Breast epithelium (tissue), 4 donors: ENCODE results near the gene ANXA2R. TPM values are rescaled to one million over a fixed set of nuclear protein-coding genes. Genes with fewer than 3 reads are reported as not detected.
"Not testable (repeated sequence)": the region's sequence is repeated elsewhere in the genome, so short reads cannot be mapped to it uniquely, and the experiment has no call there.

Experiments
- DNase-seq, 2 donors: peaks; one replicate each; pipeline ENCODE4 v3.0.0-alpha.2; 2019; ENCODE audit warnings: low spot score in 2 of 2
- H3K27ac ChIP-seq, 2 donors: fragments of 200-600 bp; sonication (generic) in 1 of 2; one replicate each; pipeline ENCODE4 v1.5.1; 2016 to 2019; ENCODE audit warnings: mild to moderate bottlenecking in 1 of 2
- H3K27me3 ChIP-seq, 2 donors: fragments of 200-600 bp; sonication (generic) in 1 of 2; one replicate each; pipeline versions ENCODE4 v1.5.1 to v1.6.0; 2017 to 2019; ENCODE audit warnings: control low read depth in 1 of 2, mild to moderate bottlenecking in 1 of 2
- H3K36me3 ChIP-seq: fragments of 200-600 bp; one replicate; pipeline ENCODE4 v1.5.1; 2019
- H3K4me1 ChIP-seq, 2 donors: fragments of 200-600 bp; sonication (generic); one replicate each; pipeline ENCODE4 v1.5.1; 2016 to 2019; ENCODE audit warnings: control low read depth in 1 of 2
- H3K4me3 ChIP-seq, 3 donors: fragments of 200-600 bp; sonication (generic); 1 replicate in 2 of 3; 2 replicates in 1 of 3; pipeline ENCODE4 v1.5.1; 2016 to 2019; ENCODE audit warnings: mild to moderate bottlenecking in 3 of 3, moderate library complexity in 2 of 3
- H3K9me3 ChIP-seq, 2 donors: fragments of 200-600 bp; sonication (generic) in 1 of 2; one replicate each; pipeline ENCODE4 v1.5.1; 2016 to 2019; ENCODE audit warnings: control low read depth in 1 of 2
- POLR2A ChIP-seq: fragments of 450-650 bp; IDR thresholded peaks from one replicate; pipeline ENCODE4 v1.6.1; 2016; ENCODE audit warnings: antibody characterized with exemption, mild to moderate bottlenecking, moderate library complexity
- POLR2AphosphoS5 ChIP-seq, 3 donors: sonication (generic); formaldehyde crosslinking; IDR thresholded peaks; one replicate each; pipeline ENCODE4 v1.6.1; 2017; ENCODE audit warnings: antibody characterized with exemption in 3 of 3
- intact Hi-C: fragments of 100-400 bp; cut with DNase I; formaldehyde crosslinking; loops from one replicate; pipeline ENCODE4 v1.15.1; 2023; ENCODE audit warnings: low total_unique reads
- total RNA-seq, 3 donors: library from RNA; depleted of rRNA; stranded (reverse); fragments of >200 nt; gene quantifications; one replicate each; pipeline ENCODE4 v1.1.0, GENCODE V29; 2016
- TF ChIP-seq, protein P1 (sequence below), 3 donors: fragments of 450-650 bp; IDR thresholded peaks; one replicate each; pipeline ENCODE4 v1.5.1; 2016 to 2017; ENCODE audit warnings: antibody characterized with exemption in 3 of 3, mild to moderate bottlenecking in 3 of 3, moderate library complexity in 3 of 3

The ANXA2R gene
- total RNA-seq, 3 donors from 2014 or later: 3.2 to 5.4 (median 4.6) TPM

DNA sequence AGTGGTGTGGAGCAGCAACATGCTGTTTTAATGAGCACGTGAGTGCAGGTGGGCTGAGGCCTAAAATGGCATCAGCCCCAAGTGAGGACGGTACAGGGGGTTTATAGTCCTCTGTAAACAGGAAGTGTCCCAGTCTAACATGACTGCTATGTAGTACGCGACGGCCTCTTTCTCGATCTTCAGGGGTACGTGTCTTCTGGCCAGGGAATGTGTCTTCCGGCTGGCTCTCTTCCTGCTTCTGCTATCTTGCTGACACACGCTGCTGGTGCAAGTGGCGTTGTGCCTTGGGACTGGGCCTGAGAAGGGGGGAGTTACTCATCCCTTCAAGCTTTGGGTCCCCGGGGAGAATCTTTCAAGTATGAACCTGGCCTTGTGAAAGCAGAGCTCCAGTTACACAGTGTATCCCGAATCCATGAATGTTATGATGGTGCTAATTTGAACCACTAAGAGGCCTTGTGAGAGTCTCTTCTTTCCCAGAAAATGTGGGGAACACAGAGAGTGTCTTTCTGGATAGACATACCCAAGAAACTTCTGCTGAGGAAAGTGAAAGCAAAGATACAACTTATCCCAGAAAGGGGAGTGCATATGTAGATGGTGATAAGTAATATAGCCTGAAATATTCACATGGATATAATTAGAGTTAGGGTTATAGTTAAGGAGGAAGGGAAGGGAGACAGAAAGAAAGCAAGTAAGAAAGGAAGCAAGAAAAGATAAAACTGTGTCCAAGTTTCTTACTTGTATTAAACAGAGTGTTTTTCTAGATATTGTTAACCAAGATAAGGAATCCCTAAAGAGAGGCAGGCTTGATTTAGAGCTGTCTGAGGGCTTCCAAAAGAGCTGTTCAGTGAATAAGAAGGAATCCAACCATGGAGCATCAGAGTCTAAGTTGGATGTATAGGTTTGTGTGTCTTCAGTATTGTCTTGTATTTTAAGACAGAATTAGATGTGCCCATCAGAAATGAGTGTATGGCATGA is 35.5 kb upstream of the ANXA2R start:
- Histone ChIP-seq H3K4me3 (no peak overlapping the region), H3K36me3 (peaks cover 5% of the 10 kb centered on the region), H3K4me1 (no peaks in the 10 kb centered on the region), H3K27me3 (no peaks in the 10 kb centered on the region), H3K9me3 (no peaks in the 10 kb centered on the region), H3K27ac (peak overlapping the region in 1 of 2 donors; percentile 66)
- no peak for DNase-seq
- intact Hi-C loops: no loop called here
- TF ChIP-seq, protein P1, sequence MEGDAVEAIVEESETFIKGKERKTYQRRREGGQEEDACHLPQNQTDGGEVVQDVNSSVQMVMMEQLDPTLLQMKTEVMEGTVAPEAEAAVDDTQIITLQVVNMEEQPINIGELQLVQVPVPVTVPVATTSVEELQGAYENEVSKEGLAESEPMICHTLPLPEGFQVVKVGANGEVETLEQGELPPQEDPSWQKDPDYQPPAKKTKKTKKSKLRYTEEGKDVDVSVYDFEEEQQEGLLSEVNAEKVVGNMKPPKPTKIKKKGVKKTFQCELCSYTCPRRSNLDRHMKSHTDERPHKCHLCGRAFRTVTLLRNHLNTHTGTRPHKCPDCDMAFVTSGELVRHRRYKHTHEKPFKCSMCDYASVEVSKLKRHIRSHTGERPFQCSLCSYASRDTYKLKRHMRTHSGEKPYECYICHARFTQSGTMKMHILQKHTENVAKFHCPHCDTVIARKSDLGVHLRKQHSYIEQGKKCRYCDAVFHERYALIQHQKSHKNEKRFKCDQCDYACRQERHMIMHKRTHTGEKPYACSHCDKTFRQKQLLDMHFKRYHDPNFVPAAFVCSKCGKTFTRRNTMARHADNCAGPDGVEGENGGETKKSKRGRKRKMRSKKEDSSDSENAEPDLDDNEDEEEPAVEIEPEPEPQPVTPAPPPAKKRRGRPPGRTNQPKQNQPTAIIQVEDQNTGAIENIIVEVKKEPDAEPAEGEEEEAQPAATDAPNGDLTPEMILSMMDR (IDR thresholded peaks at IDR 0.05): no peak
- TF ChIP-seq POLR2AphosphoS5 (IDR thresholded peaks at IDR 0.05) (no peak), POLR2A (no peak)

DNA sequence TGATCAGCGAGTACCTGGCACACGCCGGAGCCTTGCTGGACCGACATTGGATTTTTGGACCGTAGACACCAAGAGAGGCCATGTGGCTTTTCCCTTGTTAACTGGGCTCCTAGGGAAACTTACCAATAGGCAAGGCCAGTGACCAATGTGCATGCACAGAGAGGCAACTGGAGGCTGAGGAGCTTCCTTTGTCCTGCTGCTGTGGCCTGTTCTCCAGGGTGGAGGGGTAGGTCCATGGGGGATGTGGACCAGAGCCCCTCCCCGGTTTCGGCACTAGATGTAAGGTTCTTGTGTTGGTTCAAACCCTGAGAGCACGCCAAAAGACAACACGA is 34.8 kb upstream of the ANXA2R start:
- Histone ChIP-seq H3K36me3 (peaks cover 4% of the 10 kb centered on the region), H3K27me3 (no peaks in the 10 kb centered on the region), H3K9me3 (no peaks in the 10 kb centered on the region), H3K4me1 (no peaks in the 10 kb centered on the region), H3K4me3 (no peak overlapping the region), H3K27ac (peak overlapping the region in 1 of 2 donors; percentile 66)
- no peak for TF ChIP-seq POLR2A
- TF ChIP-seq, protein P1 (IDR thresholded peaks at IDR 0.05): no peak
- intact Hi-C loops: no loop called here
- no peak for DNase-seq

DNA sequence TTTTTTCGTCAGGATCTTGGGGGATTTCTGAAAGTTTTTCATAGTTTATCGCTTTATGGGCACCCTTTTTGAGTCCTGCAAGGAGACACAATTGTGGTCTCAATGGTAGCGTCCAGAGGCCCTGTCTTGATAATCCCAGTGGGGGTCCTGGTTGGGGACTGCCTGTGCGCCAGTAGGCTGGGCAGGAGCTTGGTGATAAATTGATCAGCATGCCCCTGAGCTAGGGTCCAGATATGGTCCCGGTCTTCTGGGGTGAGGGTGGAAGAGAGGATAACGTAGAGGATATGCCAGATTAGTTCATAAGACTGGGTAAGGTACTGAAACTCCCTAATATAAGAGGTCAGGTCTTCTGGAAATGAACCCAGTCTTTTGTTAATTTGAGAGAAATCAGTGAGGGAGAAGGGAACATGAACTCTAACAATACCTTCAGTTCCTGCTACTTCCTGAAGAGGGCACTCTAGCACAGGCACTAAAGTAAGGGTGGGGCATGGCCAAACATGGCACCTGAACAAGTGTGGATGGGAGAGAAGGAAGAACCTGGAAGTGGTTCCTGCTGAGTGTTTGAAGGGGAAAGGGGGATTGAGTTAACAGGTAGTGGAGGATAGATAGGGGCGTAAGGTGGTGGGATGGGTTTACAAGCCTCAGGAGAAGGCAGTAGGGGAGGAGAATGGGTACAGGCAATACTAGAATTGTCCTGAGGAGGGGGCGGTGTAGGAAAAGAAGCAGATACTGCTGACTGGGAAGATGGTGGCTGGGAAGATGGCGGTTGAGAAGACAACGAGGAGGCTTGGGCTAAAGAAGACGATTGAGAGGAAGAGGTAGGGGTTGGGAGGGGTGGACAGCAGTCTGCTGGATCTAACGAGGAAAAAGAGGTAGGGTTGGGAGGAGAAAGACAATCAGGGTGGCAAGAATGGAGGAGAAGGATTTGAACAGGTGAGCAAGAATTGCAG is 33.8 kb upstream of the ANXA2R start:
- no peak overlapping the region for H3K27ac ChIP-seq
- H3K4me3 ChIP-seq: no peak overlapping the region
- H3K27me3 ChIP-seq: no peaks in the 10 kb centered on the region
- H3K36me3 ChIP-seq: peaks cover 4% of the 10 kb centered on the region
- no peaks in the 10 kb centered on the region for H3K4me1 ChIP-seq
- intact Hi-C loops: no loop called here
- DNase-seq: no peak
- H3K9me3 ChIP-seq: no peaks in the 10 kb centered on the region
- TF ChIP-seq POLR2A: no peak
- TF ChIP-seq, protein P1 (IDR thresholded peaks at IDR 0.05): peak in 2 of 3 donors; percentile 16 to 30
- TF ChIP-seq POLR2AphosphoS5 (IDR thresholded peaks at IDR 0.05): no peak

DNA sequence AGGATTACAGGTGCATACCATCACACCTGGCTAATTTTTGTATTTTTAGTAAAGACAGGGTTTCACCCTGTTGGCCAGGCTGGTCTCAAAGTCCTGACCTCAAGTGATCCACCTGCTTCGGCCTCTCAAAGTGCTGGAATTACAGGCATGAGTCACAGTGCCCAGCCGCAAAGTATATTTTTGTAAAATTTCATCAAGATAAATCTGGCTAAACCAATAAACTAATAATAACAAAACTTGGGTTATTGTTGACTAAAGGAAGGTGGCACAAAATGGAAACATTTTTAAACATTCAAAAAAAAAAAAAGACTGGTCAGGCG is 29.2 kb upstream of the ANXA2R start:
- H3K9me3 ChIP-seq, H3K27ac ChIP-seq, H3K27me3 ChIP-seq, intact Hi-C loops, H3K4me1 ChIP-seq, DNase-seq, H3K36me3 ChIP-seq: not testable (repeated sequence)
- H3K4me3 ChIP-seq: peak overlapping the region in 1 of 3 donors; percentile 77

- H3K27ac ChIP-seq: peak overlapping the region; percentile 99 to 100
- H3K9me3 ChIP-seq: no peaks in the 10 kb centered on the region
- peaks cover 0 to 7% of the 10 kb centered on the region in 2 donors for H3K4me1 ChIP-seq
- intact Hi-C loops: no loop called here
- no peaks in the 10 kb centered on the region for H3K27me3 ChIP-seq
- TF ChIP-seq POLR2A (no peak), POLR2AphosphoS5 (IDR thresholded peaks at IDR 0.05) (no peak)
- TF ChIP-seq, protein P1 (IDR thresholded peaks at IDR 0.05): no peak
- no peak for DNase-seq
- peak overlapping the region; percentile 68 to 89 (median 77) for H3K4me3 ChIP-seq
- peaks cover 4% of the 10 kb centered on the region for H3K36me3 ChIP-seq
Observed at GRCh38 chr5:43068037-43068436, 27.9 kb upstream of the ANXA2R start.
